GM12878 (cell line): ENCODE data around the gene MTHFD1L. TPM values are rescaled to one million over a fixed set of nuclear protein-coding genes. Genes with fewer than 3 reads are reported as not detected.

Experiments used
- ATAC-seq: fragments of 200-7000 bp; cut with Tn5 transposase; 3 replicates; pipeline ENCODE4 v1.9.1; 2020; ENCODE audit warnings: mild to moderate bottlenecking, moderate library complexity
- BruUV-seq: library from RNA; stranded (reverse); fragments of 400-500 nt; replicated peaks from 2 replicates; lab custom pipeline; 2021; lab: Mats Ljungman, UMichigan
- CTCF ChIA-PET: fragments of 300-600 bp; sonication (Branson Sonifier 250); formaldehyde crosslinking; extraction: SDS; loops from one replicate; lab custom pipeline; 2021; ENCODE audit warnings: inconsistent platforms; lab: Yijun Ruan, JAX
- POLR2A ChIA-PET: fragments of 350-600 bp; formaldehyde crosslinking; extraction: SDS; loops from one replicate; lab custom pipeline; 2021; ENCODE audit warnings: inconsistent platforms; lab: Charles Lee
- RAD21 ChIA-PET: fragments of 300-600 bp; sonication (Branson Sonifier 250); formaldehyde crosslinking; loops from one replicate; lab custom pipeline; 2023; ENCODE audit warnings: antibody characterized with exemption; ENCODE audit not compliant: unreplicated experiment; lab: Charles Lee
- SMC1A ChIA-PET: fragments of 300-600 bp; sonication (Branson Sonifier 250); formaldehyde crosslinking; loops from one replicate; lab custom pipeline; 2023; ENCODE audit not compliant: unreplicated experiment, uncharacterized antibody; lab: Charles Lee
- DNase-seq: peaks from one replicate; pipeline ENCODE4 v3.0.0-alpha.2; 2011; ENCODE audit warnings: low read depth, low spot score
- FAIRE-seq: peaks from 3 replicates; lab custom pipeline; 2011; peaks lifted over from hg19 to GRCh38; lab: Jason Lieb, UNC
- H2AFZ ChIP-seq: 2 replicates; pipeline ENCODE4 v1.6.0; 2011; ENCODE audit warnings: low read depth, low read length, control low read depth; ENCODE audit not compliant: control insufficient read depth
- H3K27ac ChIP-seq: 2 replicates; pipeline ENCODE4 v1.5.1; 2011; ENCODE audit warnings: control low read depth; ENCODE audit not compliant: control insufficient read depth, insufficient read depth
- H3K27me3 ChIP-seq, 2 experiments: replicated peaks in 1 of 2; 2 replicates each; pipeline versions ENCODE4 v1.6.0 to v1.6.1; 2011; ENCODE audit warnings: low read length in 1 of 2; ENCODE audit not compliant: control insufficient read depth in 2 of 2, insufficient read depth in 2 of 2
- H3K36me3 ChIP-seq, 2 experiments: 2 replicates each; pipeline ENCODE4 v1.5.1; 2011; ENCODE audit warnings: low read length in 1 of 2; ENCODE audit not compliant: control insufficient read depth in 2 of 2, insufficient read depth in 2 of 2
- H3K4me1 ChIP-seq: 2 replicates; pipeline ENCODE4 v1.6.1; 2011; ENCODE audit warnings: mild to moderate bottlenecking, low read length, moderate library complexity, mixed read lengths; ENCODE audit not compliant: control insufficient read depth, insufficient read depth
- H3K4me2 ChIP-seq: 2 replicates; pipeline ENCODE4 v1.6.0; 2011; ENCODE audit warnings: control low read depth; ENCODE audit not compliant: control insufficient read depth, insufficient read depth
- H3K4me3 ChIP-seq: fragments of 200-600 bp; sonication (generic); 2 replicates; pipeline ENCODE4 v1.5.1; 2016
- H3K79me2 ChIP-seq: 2 replicates; pipeline ENCODE4 v1.6.0; 2011; ENCODE audit warnings: low read length; ENCODE audit not compliant: control insufficient read depth, insufficient read depth
- H3K9ac ChIP-seq: 2 replicates; pipeline ENCODE4 v1.8.0; 2011; ENCODE audit warnings: low read length, control low read depth, mixed read lengths; ENCODE audit not compliant: control insufficient read depth, insufficient read depth
- H3K9me3 ChIP-seq: replicated peaks from 3 replicates; pipeline ENCODE4 v1.5.1; 2011; ENCODE audit warnings: mild to moderate bottlenecking, low read length; ENCODE audit not compliant: control insufficient read depth, insufficient read depth
- H4K20me1 ChIP-seq: 2 replicates; pipeline ENCODE4 v1.6.0; 2011; ENCODE audit not compliant: control insufficient read depth, insufficient read depth
- CBX5 ChIP-seq: sonication (generic); IDR thresholded peaks from 2 replicates; pipeline ENCODE4 v1.6.1; 2016; ENCODE audit warnings: low read depth, moderate library complexity, mild to moderate bottlenecking, inconsistent platforms
- EED ChIP-seq: sonication (generic); IDR thresholded peaks from 2 replicates; pipeline ENCODE4 v1.6.1; 2016; ENCODE audit warnings: antibody characterized with exemption, low read depth
- HDGF ChIP-seq: fragments of 450-650 bp; IDR thresholded peaks from 2 replicates; pipeline ENCODE4 v1.6.1; 2016; ENCODE audit warnings: antibody characterized with exemption
- LARP7 ChIP-seq: fragments of 450-650 bp; IDR thresholded peaks from 2 replicates; pipeline ENCODE4 v1.6.1; 2017; ENCODE audit warnings: mild to moderate bottlenecking
- MLLT1 ChIP-seq: fragments of 450-650 bp; IDR thresholded peaks from 2 replicates; pipeline ENCODE4 v1.6.1; 2016; ENCODE audit warnings: mild to moderate bottlenecking
- NR2F1 ChIP-seq: fragments of 450-650 bp; conservative IDR thresholded peaks from 2 replicates; pipeline ENCODE4 v1.6.1; 2017; ENCODE audit warnings: mild to moderate bottlenecking
- NRF1 ChIP-seq: conservative IDR thresholded peaks from 2 replicates; pipeline ENCODE4 v1.6.1; 2011; ENCODE audit warnings: mild to moderate bottlenecking, low read depth, low read length, improper control_type of control experiment
- POLR2A ChIP-seq: IDR thresholded peaks from 2 replicates; pipeline ENCODE4 v1.6.1; 2011; ENCODE audit warnings: low read depth, mild to moderate bottlenecking, low read length
- POLR2AphosphoS5 ChIP-seq: IDR thresholded peaks from 2 replicates; pipeline ENCODE4 v1.6.1; 2011; ENCODE audit warnings: mild to moderate bottlenecking, low read length, inconsistent platforms
- ZBED1 ChIP-seq: IDR thresholded peaks from 2 replicates; pipeline ENCODE4 v1.6.1; 2016; ENCODE audit warnings: borderline replicate concordance
- ZNF24 ChIP-seq: fragments of 450-650 bp; IDR thresholded peaks from 2 replicates; pipeline ENCODE4 v1.6.1; 2017; ENCODE audit warnings: antibody characterized with exemption, mild to moderate bottlenecking
- WGBS: methylation state at CpG from one replicate; pipeline ENCODE4 v1.1.6; 2016; ENCODE audit warnings: low lambda C conversion rate; ENCODE audit not compliant: insufficient replicate concordance, insufficient coverage; ENCODE audit errors: missing lambda C conversion rate; 5-methylcytosine and 5-hydroxymethylcytosine counted together
- in situ Hi-C: fragments of 300-500 bp; cut with MboI; formaldehyde crosslinking; loops from 9 replicates; pipeline ENCODE4 v1.14.3; 2018; ENCODE audit warnings: mixed read lengths
- intact Hi-C: fragments of 100-400 bp; cut with micrococcal nuclease; formaldehyde crosslinking; loops from one replicate; pipeline ENCODE4 v1.14.2; 2022; ENCODE audit not compliant: unreplicated experiment
- polyA plus RNA-seq, 11 experiments: library from polyadenylated mRNA; depleted of rRNA in 4 of 11; unstranded in 6 of 11; stranded (reverse) in 5 of 11; fragments of >200 nt; fragmentation: Nextera tagmentation in 4 of 11; fragmentation: Illumina TruSeq in 1 of 11; extraction: Ambion mirVana in 4 of 11; extraction: Trizol in 1 of 11; gene quantifications; 1 replicate in 1 of 11; 2 replicates in 10 of 11; pipeline versions ENCODE4 v1.2.1 to v1.2.3, GENCODE V29; 2011 to 2016; ENCODE audit warnings: inconsistent platforms in 2 of 11, missing spikeins in 2 of 11, low read depth in 1 of 11
- total RNA-seq, 4 experiments: library from RNA; depleted of rRNA in 3 of 4; stranded (reverse); fragments of >200 nt in 3 of 4; fragmentation: Illumina TruSeq in 1 of 4; extraction: Trizol in 1 of 4; gene quantifications; 2 replicates each; pipeline versions ENCODE4 v1.2.1 to v1.2.3, GENCODE V29; 2013 to 2021

The MTHFD1L gene
- total and polyA plus RNA-seq, 10 of the 15 experiments (the other 5 are each of a cell fraction or from before 2014, with no cell fraction given): 11.7 to 75.5 (median 28.8) TPM

- ChIA-PET CTCF (interaction anchor here (0.6 to 1.7 kb wide), 4 partner anchors 11 to 712 kb away, joined by 3 to 4 read pairs (median 4); no protein-coding TSS in a partner anchor), SMC1A (interaction anchor here (0.6 to 1.4 kb wide), 3 partner anchors 20 to 112 kb away, joined by 3 read pairs; no protein-coding TSS in a partner anchor), POLR2A (interaction anchor here (0.6 kb wide), 1 partner anchor 24 kb away, joined by 3 read pairs; no protein-coding TSS in a partner anchor), RAD21 (no interaction called here)
- no peaks in the 10 kb centered on the region for H3K27me3 ChIP-seq
- no peak overlapping the region for H3K4me3 ChIP-seq
- H3K9me3 ChIP-seq: no peaks in the 10 kb centered on the region; the same call in 2 of the 3 replicates
- FAIRE-seq: no peak
- intact Hi-C loops: no loop called here
- in situ Hi-C loops: no loop called here
- no peak overlapping the region for H3K4me2 ChIP-seq
- 88% methylated on average over 6 of the region's 6 CpGs for WGBS
- H3K27ac ChIP-seq: no peak overlapping the region
- H4K20me1 ChIP-seq: no peaks in the 10 kb centered on the region
- BruUV-seq: no TSS peak
- TF ChIP-seq MLLT1: no peak
- TF ChIP-seq HDGF: no peak
- TF ChIP-seq POLR2A: no peak
- TF ChIP-seq LARP7: no peak
- TF ChIP-seq CBX5: no peak
- TF ChIP-seq NRF1: no peak
- no peak for TF ChIP-seq EED
- no peak for TF ChIP-seq NR2F1
- no peak for TF ChIP-seq POLR2AphosphoS5
- TF ChIP-seq ZNF24: no peak
- no peak for TF ChIP-seq ZBED1
- no peak for DNase-seq
- no peak for ATAC-seq
- no peak overlapping the region for H2AFZ ChIP-seq
- no peaks in the 10 kb centered on the region for H3K79me2 ChIP-seq
- no peak overlapping the region for H3K9ac ChIP-seq
- peaks cover 4% of the 10 kb centered on the region in 2 experiments; a peak in 2 of 4 replicates for H3K36me3 ChIP-seq
- no peaks in the 10 kb centered on the region for H3K4me1 ChIP-seq
These were observed 49.8 kb downstream of the MTHFD1L start for GRCh38 chr6:150915131-150915879.
